GM12891 (cell line): ENCODE results near the gene IFT52.

Source experiments
- DNase-seq: peaks from one replicate; pipeline ENCODE4 v3.0.0; 2011; ENCODE audit warnings: low spot score; ENCODE audit not compliant: insufficient read length
- FAIRE-seq: peaks from 2 replicates; lab custom pipeline; 2011; peaks lifted over from hg19 to GRCh38; lab: Jason Lieb, UNC
- PAX5 ChIP-seq: IDR thresholded peaks from 2 replicates; pipeline ENCODE4 v1.6.1; 2011; ENCODE audit warnings: low read length, moderate library complexity, mild to moderate bottlenecking; ENCODE audit not compliant: insufficient read depth, severe bottlenecking
- POLR2A ChIP-seq: IDR thresholded peaks from 2 replicates; pipeline ENCODE4 v1.6.1; 2011; ENCODE audit warnings: low read depth, low read length, control low read depth
- POLR2AphosphoS5 ChIP-seq: IDR thresholded peaks from 2 replicates; pipeline ENCODE4 v1.6.1; 2011; ENCODE audit warnings: low read depth, low read length, control low read depth
- POU2F2 ChIP-seq: IDR thresholded peaks from 2 replicates; pipeline ENCODE4 v1.6.1; 2011; ENCODE audit warnings: low read depth, mild to moderate bottlenecking, control low read depth, low read length, moderate library complexity
- SPI1 ChIP-seq: IDR thresholded peaks from 2 replicates; pipeline ENCODE4 v1.6.1; 2011; ENCODE audit warnings: low read depth, low read length, control low read depth
- TAF1 ChIP-seq: IDR thresholded peaks from 2 replicates; pipeline ENCODE4 v1.6.1; 2011; ENCODE audit warnings: low read depth, low read length, control low read depth

The IFT52 gene

GRCh38 chr20:43564993-43565757 is 25.6 kb upstream of the IFT52 start:
- DNase-seq = no peak
- no peak for FAIRE-seq
- TF ChIP-seq POLR2AphosphoS5 (no peak), POLR2A (no peak), POU2F2 (no peak), PAX5 (no peak), SPI1 (no peak), TAF1 (no peak)

GRCh38 chr20:43565758-43566104 is 25.0 kb upstream of the IFT52 start:
- FAIRE-seq (no peak), DNase-seq (no peak)
- no peak for TF ChIP-seq POLR2A
- TF ChIP-seq POLR2AphosphoS5 = no peak
- TF ChIP-seq PAX5 = no peak
- no peak for TF ChIP-seq TAF1
- no peak for TF ChIP-seq POU2F2
- TF ChIP-seq SPI1 = no peak

- TF ChIP-seq PAX5 = no peak
- TF ChIP-seq SPI1 = no peak
- TF ChIP-seq POU2F2 = no peak
- no peak for TF ChIP-seq POLR2AphosphoS5
- TF ChIP-seq TAF1 = no peak
- no peak for TF ChIP-seq POLR2A
- no peak for DNase-seq
- FAIRE-seq = no peak
Measured at GRCh38 chr20:43567477-43567876, 23.3 kb upstream of the IFT52 start.

- TF ChIP-seq SPI1 = no peak
- TF ChIP-seq POLR2AphosphoS5 = no peak
- no peak for TF ChIP-seq TAF1
- TF ChIP-seq POLR2A = no peak
- no peak for TF ChIP-seq PAX5
- TF ChIP-seq POU2F2 = no peak
- DNase-seq = no peak
- no peak for FAIRE-seq
Measured at GRCh38 chr20:43568706-43569105, 22.0 kb upstream of the IFT52 start.

- FAIRE-seq (no peak), DNase-seq (no peak)
- TF ChIP-seq SPI1 = no peak
- no peak for TF ChIP-seq TAF1
- no peak for TF ChIP-seq PAX5
Measured at GRCh38 chr20:43569282-43569681, 21.5 kb upstream of the IFT52 start.

GRCh38 chr20:43570496-43570895 is 20.2 kb upstream of the IFT52 start:
- TF ChIP-seq TAF1 (no peak), SPI1 (no peak), POLR2A (no peak), POU2F2 (no peak), PAX5 (no peak), POLR2AphosphoS5 (no peak)
- DNase-seq = no peak
- FAIRE-seq = no peak

- TF ChIP-seq POLR2AphosphoS5 (no peak), POU2F2 (no peak), SPI1 (no peak), PAX5 (no peak), POLR2A (no peak), TAF1 (no peak)
- FAIRE-seq (no peak), DNase-seq (no peak)
Measured at GRCh38 chr20:43571310-43571709, 19.4 kb upstream of the IFT52 start.

GRCh38 chr20:43571771-43572170 is 19.0 kb upstream of the IFT52 start:
- DNase-seq (no peak), FAIRE-seq (no peak)
- TF ChIP-seq TAF1 = no peak
- no peak for TF ChIP-seq PAX5
- no peak for TF ChIP-seq POLR2AphosphoS5
- TF ChIP-seq POU2F2 = no peak
- TF ChIP-seq POLR2A = no peak
- no peak for TF ChIP-seq SPI1

GRCh38 chr20:43572891-43573290 is 17.8 kb upstream of the IFT52 start:
- DNase-seq = no peak
- TF ChIP-seq PAX5 (no peak), SPI1 (no peak), POLR2A (no peak), TAF1 (no peak), POU2F2 (no peak), POLR2AphosphoS5 (no peak)
- FAIRE-seq = no peak

GRCh38 chr20:43576108-43576507 is 14.6 kb upstream of the IFT52 start:
- no peak for TF ChIP-seq SPI1
- TF ChIP-seq TAF1 = no peak
- FAIRE-seq (no peak), DNase-seq (no peak)
